ENCODE measurements around the gene MASP1. TPM values are rescaled to one million over a fixed set of nuclear protein-coding genes. Genes with fewer than 3 reads are reported as not detected.
A peak's percentile ranks its signal among the peaks of the same experiment; 100 is the strongest.

MASP1 gene
- total and polyA plus RNA-seq, 2 donors (not counting 1 experiment from before 2014, with no cell fraction given): not detected

- Histone ChIP-seq H3K4me2 (replicated peaks; ENCODE audit: low read depth, low read length, poor library complexity, severe bottlenecking) (no peak overlapping the region), H2AFZ (ENCODE audit: insufficient read depth, low read depth, low read length, poor library complexity, severe bottlenecking) (no peak overlapping the region), H3K4me3 (ENCODE audit: control extremely low read depth in 1 of 5, extremely low read depth in 1 of 5, insufficient read depth in 1 of 5, low read depth in 2 of 5, low read length in 4 of 5) (no peak overlapping the region), H3K27me3 (replicated peaks in 1 of 4; ENCODE audit: control extremely low read depth in 1 of 4, control insufficient read depth in 3 of 4, insufficient read depth in 4 of 4, low read length in 3 of 4) (peaks cover 0 to 40% (median 21%) of the 10 kb centered on the region in 4 experiments), H3K9ac (ENCODE audit: low read length) (no peak overlapping the region), H4K20me1 (ENCODE audit: control insufficient read depth, insufficient read depth, low read length, poor library complexity, severe bottlenecking) (no peaks in the 10 kb centered on the region), H3K79me2 (ENCODE audit: control insufficient read depth, insufficient read depth, low read length) (no peaks in the 10 kb centered on the region), H3K9me3 (ENCODE audit: control extremely low read depth in 1 of 3, control insufficient read depth in 2 of 3, insufficient read depth in 1 of 3, low read length in 2 of 3) (peaks cover 0 to 3% (median 0%) of the 10 kb centered on the region in 3 donors), H3K4me1 (ENCODE audit: control insufficient read depth in 2 of 2, insufficient read depth in 2 of 2, low read length in 2 of 2) (peaks cover 6% of the 10 kb centered on the region in 2 donors), H3K27ac (ENCODE audit: low read length in 2 of 2) (no peak overlapping the region), H3K36me3 (replicated peaks in 1 of 2; ENCODE audit: control extremely low read depth in 1 of 2, control insufficient read depth in 1 of 2, extremely low read depth in 1 of 2, insufficient read depth in 2 of 2, low read length in 1 of 2) (no peaks in the 10 kb centered on the region)
- no peak for TF ChIP-seq EZH2 (IDR thresholded peaks at IDR 0.05; ENCODE audit: borderline replicate concordance, insufficient read depth, low read depth, low read length, poor library complexity, severe bottlenecking)
- peak; percentile 73 for TF ChIP-seq CTCF (IDR thresholded peaks at IDR 0.05)
- H3K4me3 Mint-ChIP-seq: no peak overlapping the region
- ATAC-seq (ENCODE audit: low read depth) (peak; percentile 64), DNase-seq (peak; percentile 61)
- H3K4me1 Mint-ChIP-seq: peaks cover 8% of the 10 kb centered on the region
- H3K9me3 Mint-ChIP-seq (ENCODE audit: insufficient read depth): no peaks in the 10 kb centered on the region
- ChIA-PET CTCF (interaction anchor here (0.7 to 15.4 kb wide), 33 partner anchors 8 to 1829 kb away, joined by 3 to 479 read pairs (median 6); partner anchors contain the start of genes RTP2 and RTP4), POLR2A (no interaction called here)
- 8% methylated on average over 4 of the region's 7 CpGs for WGBS (ENCODE audit: insufficient coverage)
- peaks cover 58% of the 10 kb centered on the region for H3K27me3 Mint-ChIP-seq
- intact Hi-C loops (cut with micrococcal nuclease): loop anchor here (1.0 to 5.0 kb wide), 3 partner anchors 296 to 1828 kb away; no protein-coding TSS in a partner anchor
- H3K27ac Mint-ChIP-seq: no peak overlapping the region
These were observed 28.3 kb upstream of the MASP1 start for GRCh38 chr3:187319699-187320302.

All from B cell (primary cell).